ENCODE data around the gene AURKAIP1.

AURKAIP1 gene

GRCh38 chr1:1364266-1364665 lies 10.7 kb downstream of the AURKAIP1 start:
- H3K36me3 ChIP-seq (ENCODE audit: control insufficient read depth in 1 of 2, insufficient read depth in 2 of 2, low read length in 2 of 2): no peaks in the 10 kb centered on the region
- peaks cover 10% of the 10 kb centered on the region for H3K79me2 ChIP-seq (ENCODE audit: control insufficient read depth, insufficient read depth, low read length, poor library complexity)
- no CpG with 5 or more reads among the region's 14 CpGs for WGBS (ENCODE audit: extremely low coverage, insufficient coverage, insufficient read length)
- H2BK120ac ChIP-seq (ENCODE audit: insufficient read depth, low read length, poor library complexity): no peak overlapping the region
- no peak overlapping the region for H3K4ac ChIP-seq (ENCODE audit: low read depth, low read length)
- no peak overlapping the region for H3K27ac ChIP-seq (ENCODE audit: low read depth, low read length)
- no peak overlapping the region for H2AFZ ChIP-seq (ENCODE audit: insufficient read depth, low read length, poor library complexity)
- no peak overlapping the region for H2BK5ac ChIP-seq (ENCODE audit: low read depth, low read length, poor library complexity)
- no peak overlapping the region for H2BK12ac ChIP-seq (ENCODE audit: low read length)
- no peak overlapping the region for H4K12ac ChIP-seq (ENCODE audit: low read depth, low read length)
- H3K4me1 ChIP-seq (ENCODE audit: control insufficient read depth in 1 of 2, insufficient read depth in 2 of 2, low read length in 2 of 2): peaks cover 17 to 21% of the 10 kb centered on the region in 2 experiments
- peak; percentile 90 to 92 for DNase-seq
- H3K27me3 ChIP-seq (ENCODE audit: insufficient read depth, low read length): no peaks in the 10 kb centered on the region
- H3K4me3 ChIP-seq (ENCODE audit: low read depth, low read length): no peak overlapping the region
- H3K14ac ChIP-seq (ENCODE audit: low read length): no peak overlapping the region
- H3K18ac ChIP-seq (ENCODE audit: low read length): no peak overlapping the region
- H3K9ac ChIP-seq (ENCODE audit: low read length): no peak overlapping the region
- H3K9me3 ChIP-seq (ENCODE audit: insufficient read depth, low read depth, low read length): peaks cover 10% of the 10 kb centered on the region
- no peak overlapping the region for H2AK5ac ChIP-seq (ENCODE audit: low read length)
- H4K91ac ChIP-seq (ENCODE audit: low read depth, low read length): no peak overlapping the region
- H3K4me2 ChIP-seq (ENCODE audit: low read length): no peak overlapping the region
- no peak overlapping the region for H3K23ac ChIP-seq (ENCODE audit: low read length)
- H3K79me1 ChIP-seq (ENCODE audit: low read length): peaks cover 25% of the 10 kb centered on the region
- H4K8ac ChIP-seq (ENCODE audit: low read depth, low read length): no peak overlapping the region

GRCh38 chr1:1361982-1362423 lies 13.0 kb downstream of the AURKAIP1 start:
- Histone ChIP-seq H3K9me3 (ENCODE audit: insufficient read depth, low read depth, low read length) (peaks cover 7% of the 10 kb centered on the region), H2AFZ (ENCODE audit: insufficient read depth, low read length, poor library complexity) (no peak overlapping the region), H2BK12ac (ENCODE audit: low read length) (peak overlapping the region; percentile 19), H3K4me1 (ENCODE audit: control insufficient read depth in 1 of 2, insufficient read depth in 2 of 2, low read length in 2 of 2) (peaks cover 26 to 30% of the 10 kb centered on the region in 2 experiments), H3K4me2 (ENCODE audit: low read length) (no peak overlapping the region), H3K9ac (ENCODE audit: low read length) (no peak overlapping the region), H3K79me2 (ENCODE audit: control insufficient read depth, insufficient read depth, low read length, poor library complexity) (peaks cover 21% of the 10 kb centered on the region), H3K4me3 (ENCODE audit: low read depth, low read length) (no peak overlapping the region), H3K27me3 (ENCODE audit: insufficient read depth, low read length) (no peaks in the 10 kb centered on the region), H3K23ac (ENCODE audit: low read length) (no peak overlapping the region), H3K18ac (ENCODE audit: low read length) (no peak overlapping the region), H4K91ac (ENCODE audit: low read depth, low read length) (peak overlapping the region; percentile 7), H4K8ac (ENCODE audit: low read depth, low read length) (peak overlapping the region; percentile 8), H3K79me1 (ENCODE audit: low read length) (peaks cover 42% of the 10 kb centered on the region), H2BK5ac (ENCODE audit: low read depth, low read length, poor library complexity) (no peak overlapping the region), H2AK5ac (ENCODE audit: low read length) (no peak overlapping the region), H3K27ac (ENCODE audit: low read depth, low read length) (peak overlapping the region; percentile 97), H2BK120ac (ENCODE audit: insufficient read depth, low read length, poor library complexity) (peak overlapping the region; percentile 14), H3K36me3 (ENCODE audit: control insufficient read depth in 1 of 2, insufficient read depth in 2 of 2, low read length in 2 of 2) (no peaks in the 10 kb centered on the region), H3K4ac (ENCODE audit: low read depth, low read length) (no peak overlapping the region), H4K12ac (ENCODE audit: low read depth, low read length) (no peak overlapping the region), H3K14ac (ENCODE audit: low read length) (no peak overlapping the region)
- no CpG with 5 or more reads among the region's 13 CpGs for WGBS (ENCODE audit: extremely low coverage, insufficient coverage, insufficient read length)
- peak; percentile 73 to 83 for DNase-seq

- H3K14ac ChIP-seq (ENCODE audit: low read length): peak overlapping the region; percentile 74
- peak; percentile 56 to 78 for DNase-seq
- peaks cover 29 to 34% of the 10 kb centered on the region in 2 experiments for H3K4me1 ChIP-seq (ENCODE audit: control insufficient read depth in 1 of 2, insufficient read depth in 2 of 2, low read length in 2 of 2)
- no peak overlapping the region for H3K23ac ChIP-seq (ENCODE audit: low read length)
- H3K4me3 ChIP-seq (ENCODE audit: low read depth, low read length): no peak overlapping the region
- H2AFZ ChIP-seq (ENCODE audit: insufficient read depth, low read length, poor library complexity): no peak overlapping the region
- peak overlapping the region; percentile 45 for H2AK5ac ChIP-seq (ENCODE audit: low read length)
- peaks cover 24% of the 10 kb centered on the region for H3K79me2 ChIP-seq (ENCODE audit: control insufficient read depth, insufficient read depth, low read length, poor library complexity)
- H2BK12ac ChIP-seq (ENCODE audit: low read length): peak overlapping the region; percentile 53
- peak overlapping the region; percentile 97 for H3K27ac ChIP-seq (ENCODE audit: low read depth, low read length)
- H3K27me3 ChIP-seq (ENCODE audit: insufficient read depth, low read length): no peaks in the 10 kb centered on the region
- H3K36me3 ChIP-seq (ENCODE audit: control insufficient read depth in 1 of 2, insufficient read depth in 2 of 2, low read length in 2 of 2): no peaks in the 10 kb centered on the region
- peak overlapping the region; percentile 24 for H3K18ac ChIP-seq (ENCODE audit: low read length)
- peak overlapping the region; percentile 69 for H2BK120ac ChIP-seq (ENCODE audit: insufficient read depth, low read length, poor library complexity)
- peak overlapping the region; percentile 24 for H2BK5ac ChIP-seq (ENCODE audit: low read depth, low read length, poor library complexity)
- H3K79me1 ChIP-seq (ENCODE audit: low read length): peaks cover 46% of the 10 kb centered on the region
- WGBS (ENCODE audit: extremely low coverage, insufficient coverage, insufficient read length): no CpG with 5 or more reads among the region's 35 CpGs
- H3K9me3 ChIP-seq (ENCODE audit: insufficient read depth, low read depth, low read length): peaks cover 4% of the 10 kb centered on the region
- H3K4ac ChIP-seq (ENCODE audit: low read depth, low read length): peak overlapping the region; percentile 3
- H4K12ac ChIP-seq (ENCODE audit: low read depth, low read length): peak overlapping the region; percentile 0
- peak overlapping the region; percentile 8 for H4K8ac ChIP-seq (ENCODE audit: low read depth, low read length)
- no peak overlapping the region for H3K9ac ChIP-seq (ENCODE audit: low read length)
- H3K4me2 ChIP-seq (ENCODE audit: low read length): no peak overlapping the region
- peak overlapping the region; percentile 71 for H4K91ac ChIP-seq (ENCODE audit: low read depth, low read length)
Observed at GRCh38 chr1:1361233-1361981, 13.6 kb downstream of the AURKAIP1 start.

GRCh38 chr1:1360506-1361169 lies 14.4 kb downstream of the AURKAIP1 start:
- WGBS (ENCODE audit: extremely low coverage, insufficient coverage, insufficient read length): no CpG with 5 or more reads among the region's 20 CpGs
- Histone ChIP-seq H4K91ac (ENCODE audit: low read depth, low read length) (peak overlapping the region; percentile 71), H2AFZ (ENCODE audit: insufficient read depth, low read length, poor library complexity) (no peak overlapping the region)

More at GRCh38 chr1:1360506-1361169, 14.4 kb downstream of the AURKAIP1 start:
- Histone ChIP-seq H2AK5ac (ENCODE audit: low read length) (peak overlapping the region; percentile 45), H3K4ac (ENCODE audit: low read depth, low read length) (peak overlapping the region; percentile 3), H3K27me3 (ENCODE audit: insufficient read depth, low read length) (no peaks in the 10 kb centered on the region), H2BK120ac (ENCODE audit: insufficient read depth, low read length, poor library complexity) (peak overlapping the region; percentile 69), H3K23ac (ENCODE audit: low read length) (no peak overlapping the region), H3K79me2 (ENCODE audit: control insufficient read depth, insufficient read depth, low read length, poor library complexity) (peaks cover 24% of the 10 kb centered on the region), H3K9ac (ENCODE audit: low read length) (no peak overlapping the region), H2BK5ac (ENCODE audit: low read depth, low read length, poor library complexity) (peak overlapping the region; percentile 24), H4K12ac (ENCODE audit: low read depth, low read length) (no peak overlapping the region), H3K36me3 (ENCODE audit: control insufficient read depth in 1 of 2, insufficient read depth in 2 of 2, low read length in 2 of 2) (no peaks in the 10 kb centered on the region), H4K8ac (ENCODE audit: low read depth, low read length) (peak overlapping the region; percentile 8), H3K4me1 (ENCODE audit: control insufficient read depth in 1 of 2, insufficient read depth in 2 of 2, low read length in 2 of 2) (peaks cover 29 to 34% of the 10 kb centered on the region in 2 experiments), H3K4me3 (ENCODE audit: low read depth, low read length) (peak overlapping the region; percentile 18), H2BK12ac (ENCODE audit: low read length) (peak overlapping the region; percentile 53), H3K14ac (ENCODE audit: low read length) (peak overlapping the region; percentile 74), H3K18ac (ENCODE audit: low read length) (peak overlapping the region; percentile 24), H3K4me2 (ENCODE audit: low read length) (peak overlapping the region; percentile 12), H3K9me3 (ENCODE audit: insufficient read depth, low read depth, low read length) (no peaks in the 10 kb centered on the region), H3K27ac (ENCODE audit: low read depth, low read length) (peak overlapping the region; percentile 97), H3K79me1 (ENCODE audit: low read length) (peaks cover 46% of the 10 kb centered on the region)
- DNase-seq: peak; percentile 91 to 93

All from trophoblast cell (in vitro differentiated cells and primary cell).